SK-N-SH treated with all-trans-retinoic acid at 6 μM for 48 hours (cell line): ENCODE measurements around the gene SLF1.

ENCODE experiments used
- ATAC-seq: fragments of 200-7000 bp; cut with Tn5 transposase; 3 replicates; pipeline ENCODE4 v1.9.1; 2020; ENCODE audit warnings: mild to moderate bottlenecking, moderate library complexity
- ARNTL ChIP-seq: fragments of 450-650 bp; formaldehyde crosslinking; IDR thresholded peaks from 2 replicates; pipeline ENCODE4 v1.5.0; 2020; ENCODE audit warnings: low read depth, mild to moderate bottlenecking, moderate library complexity, borderline replicate concordance
- BACH2 ChIP-seq: fragments of 250-450 bp; sonication (Bioruptor Pico); IDR thresholded peaks from 2 replicates; pipeline ENCODE4 v1.9.0; 2021; ENCODE audit warnings: mild to moderate bottlenecking, borderline replicate concordance
- CREB5 ChIP-seq: fragments of 250-450 bp; sonication (Bioruptor Pico); IDR thresholded peaks from 2 replicates; pipeline ENCODE4 v1.5.1; 2020; ENCODE audit warnings: low read depth, mild to moderate bottlenecking, moderate library complexity
- CSDC2 ChIP-seq: fragments of 250-450 bp; sonication (Bioruptor Pico); IDR thresholded peaks from 2 replicates; pipeline ENCODE4 v1.5.0; 2020; ENCODE audit warnings: mild to moderate bottlenecking, moderate library complexity
- ESRRG ChIP-seq: fragments of 250-450 bp; sonication (Bioruptor Pico); IDR thresholded peaks from 2 replicates; pipeline ENCODE4 v1.6.1; 2021; ENCODE audit warnings: mild to moderate bottlenecking
- GLIS3 ChIP-seq: fragments of 250-450 bp; sonication (Bioruptor Pico); IDR thresholded peaks from 2 replicates; pipeline ENCODE4 v1.5.0; 2020; ENCODE audit warnings: mild to moderate bottlenecking, moderate library complexity
- ISL1 ChIP-seq: fragments of 250-450 bp; sonication (Bioruptor Pico); IDR thresholded peaks from 2 replicates; pipeline ENCODE4 v2.1.2; 2022; ENCODE audit warnings: mild to moderate bottlenecking, moderate library complexity
- OSR1 ChIP-seq: fragments of 250-450 bp; sonication (Bioruptor Pico); IDR thresholded peaks from 2 replicates; pipeline ENCODE4 v1.8.0; 2022; ENCODE audit warnings: moderate library complexity, mild to moderate bottlenecking, inconsistent platforms
- POU6F1 ChIP-seq: fragments of 250-450 bp; sonication (Bioruptor Pico); IDR thresholded peaks from 2 replicates; pipeline ENCODE4 v1.8.0; 2021; ENCODE audit warnings: low read depth, mild to moderate bottlenecking, moderate library complexity, borderline replicate concordance
- PPARA ChIP-seq: fragments of 250-450 bp; sonication (Bioruptor Pico); IDR thresholded peaks from 2 replicates; pipeline ENCODE4 v1.5.0; 2020; ENCODE audit warnings: mild to moderate bottlenecking, borderline replicate concordance
- RARB ChIP-seq: fragments of 250-450 bp; sonication (Bioruptor Pico); IDR thresholded peaks from 2 replicates; pipeline ENCODE4 v1.8.0; 2021; ENCODE audit warnings: mild to moderate bottlenecking, moderate library complexity
- SNAI2 ChIP-seq: fragments of 250-450 bp; sonication (Bioruptor Pico); IDR thresholded peaks from 2 replicates; pipeline ENCODE4 v1.5.0; 2020; ENCODE audit warnings: mild to moderate bottlenecking, moderate library complexity
- TCF4 ChIP-seq: fragments of 250-450 bp; sonication (Bioruptor Pico); IDR thresholded peaks from 2 replicates; pipeline ENCODE4 v1.8.0; 2021; ENCODE audit warnings: mild to moderate bottlenecking, moderate library complexity, borderline replicate concordance
- TOX ChIP-seq: fragments of 250-450 bp; sonication (Bioruptor Pico); IDR thresholded peaks from 2 replicates; pipeline ENCODE4 v1.8.0; 2021; ENCODE audit warnings: mild to moderate bottlenecking, moderate library complexity, borderline replicate concordance
- ZC3H10 ChIP-seq: fragments of 250-450 bp; sonication (Bioruptor Pico); IDR thresholded peaks from 2 replicates; pipeline ENCODE4 v1.5.1; 2021; ENCODE audit warnings: mild to moderate bottlenecking, moderate library complexity
- ZFP3 ChIP-seq: fragments of 250-450 bp; sonication (Bioruptor Pico); IDR thresholded peaks from 2 replicates; pipeline ENCODE4 v1.5.0; 2020; ENCODE audit warnings: mild to moderate bottlenecking, moderate library complexity
- ZFP30 ChIP-seq: fragments of 450-650 bp; formaldehyde crosslinking; IDR thresholded peaks from 2 replicates; pipeline ENCODE4 v1.5.0; 2022; ENCODE audit warnings: mild to moderate bottlenecking, moderate library complexity
- ZNF565 ChIP-seq: fragments of 450-650 bp; formaldehyde crosslinking; conservative IDR thresholded peaks from 2 replicates; pipeline ENCODE4 v1.5.0; 2020; ENCODE audit warnings: low read depth, mild to moderate bottlenecking, moderate library complexity
- ZNF70 ChIP-seq: fragments of 450-650 bp; formaldehyde crosslinking; IDR thresholded peaks from 2 replicates; pipeline ENCODE4 v1.5.0; 2020; ENCODE audit warnings: mild to moderate bottlenecking, moderate library complexity
- ZNF8 ChIP-seq: fragments of 450-650 bp; formaldehyde crosslinking; IDR thresholded peaks from 2 replicates; pipeline ENCODE4 v1.5.0; 2020; ENCODE audit warnings: mild to moderate bottlenecking, moderate library complexity
- TF ChIP-seq, protein P1 (sequence below): fragments of 250-450 bp; sonication (Bioruptor Pico); IDR thresholded peaks from 2 replicates; pipeline ENCODE4 v1.5.0; 2020; ENCODE audit warnings: mild to moderate bottlenecking, moderate library complexity
- TF ChIP-seq, protein P2 (sequence below): fragments of 250-450 bp; sonication (Bioruptor Pico); IDR thresholded peaks from 2 replicates; pipeline ENCODE4 v1.8.0; 2020; ENCODE audit warnings: mild to moderate bottlenecking, moderate library complexity, borderline replicate concordance
- TF ChIP-seq, protein P3 (sequence below): fragments of 250-450 bp; sonication (Bioruptor Pico); IDR thresholded peaks from 2 replicates; pipeline ENCODE4 v1.5.1; 2021; ENCODE audit warnings: mild to moderate bottlenecking, moderate library complexity

SLF1 gene

DNA sequence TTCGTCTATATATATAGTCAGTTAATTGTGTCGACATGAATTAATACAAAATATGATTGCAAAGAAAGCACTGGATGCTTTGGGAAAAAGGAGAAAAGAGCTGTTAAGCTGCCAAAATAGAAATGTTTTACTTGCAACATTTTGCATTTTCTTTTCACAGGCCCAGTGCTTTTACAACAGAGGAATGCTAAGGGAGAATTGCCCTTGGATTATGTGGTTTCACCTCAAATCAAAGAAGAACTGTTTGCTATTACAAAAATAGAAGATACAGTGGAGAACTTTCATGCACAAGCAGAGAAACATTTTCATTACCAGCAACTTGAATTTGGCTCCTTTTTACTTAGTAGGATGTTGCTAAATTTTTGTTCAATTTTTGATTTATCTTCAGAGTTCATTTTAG is 76.2 kb downstream of the SLF1 start:
- TF ChIP-seq RARB = no peak
- TF ChIP-seq OSR1 = no peak
- TF ChIP-seq TCF4 = no peak
- TF ChIP-seq ISL1 (CRISPR knock-in tag) = no peak
- no peak for TF ChIP-seq ZNF70
- ATAC-seq = no peak

GRCh38 chr5:94698197-94698596 is 79.7 kb downstream of the SLF1 start:
- TF ChIP-seq POU6F1 (no peak), ZNF565 (CRISPR knock-in tag) (no peak), CREB5 (CRISPR knock-in tag) (no peak), ESRRG (no peak), ZNF70 (no peak), SNAI2 (no peak), RARB (no peak), GLIS3 (CRISPR knock-in tag) (no peak), TCF4 (no peak), ZNF8 (CRISPR knock-in tag) (no peak), ZFP30 (CRISPR knock-in tag) (no peak), CSDC2 (CRISPR knock-in tag) (no peak), BACH2 (CRISPR knock-in tag) (no peak), ZFP3 (CRISPR knock-in tag) (no peak)
- TF ChIP-seq, protein P1, sequence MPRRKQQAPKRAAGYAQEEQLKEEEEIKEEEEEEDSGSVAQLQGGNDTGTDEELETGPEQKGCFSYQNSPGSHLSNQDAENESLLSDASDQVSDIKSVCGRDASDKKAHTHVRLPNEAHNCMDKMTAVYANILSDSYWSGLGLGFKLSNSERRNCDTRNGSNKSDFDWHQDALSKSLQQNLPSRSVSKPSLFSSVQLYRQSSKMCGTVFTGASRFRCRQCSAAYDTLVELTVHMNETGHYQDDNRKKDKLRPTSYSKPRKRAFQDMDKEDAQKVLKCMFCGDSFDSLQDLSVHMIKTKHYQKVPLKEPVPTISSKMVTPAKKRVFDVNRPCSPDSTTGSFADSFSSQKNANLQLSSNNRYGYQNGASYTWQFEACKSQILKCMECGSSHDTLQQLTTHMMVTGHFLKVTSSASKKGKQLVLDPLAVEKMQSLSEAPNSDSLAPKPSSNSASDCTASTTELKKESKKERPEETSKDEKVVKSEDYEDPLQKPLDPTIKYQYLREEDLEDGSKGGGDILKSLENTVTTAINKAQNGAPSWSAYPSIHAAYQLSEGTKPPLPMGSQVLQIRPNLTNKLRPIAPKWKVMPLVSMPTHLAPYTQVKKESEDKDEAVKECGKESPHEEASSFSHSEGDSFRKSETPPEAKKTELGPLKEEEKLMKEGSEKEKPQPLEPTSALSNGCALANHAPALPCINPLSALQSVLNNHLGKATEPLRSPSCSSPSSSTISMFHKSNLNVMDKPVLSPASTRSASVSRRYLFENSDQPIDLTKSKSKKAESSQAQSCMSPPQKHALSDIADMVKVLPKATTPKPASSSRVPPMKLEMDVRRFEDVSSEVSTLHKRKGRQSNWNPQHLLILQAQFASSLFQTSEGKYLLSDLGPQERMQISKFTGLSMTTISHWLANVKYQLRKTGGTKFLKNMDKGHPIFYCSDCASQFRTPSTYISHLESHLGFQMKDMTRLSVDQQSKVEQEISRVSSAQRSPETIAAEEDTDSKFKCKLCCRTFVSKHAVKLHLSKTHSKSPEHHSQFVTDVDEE (CRISPR knock-in tag) = no peak
- TF ChIP-seq, protein P2, sequence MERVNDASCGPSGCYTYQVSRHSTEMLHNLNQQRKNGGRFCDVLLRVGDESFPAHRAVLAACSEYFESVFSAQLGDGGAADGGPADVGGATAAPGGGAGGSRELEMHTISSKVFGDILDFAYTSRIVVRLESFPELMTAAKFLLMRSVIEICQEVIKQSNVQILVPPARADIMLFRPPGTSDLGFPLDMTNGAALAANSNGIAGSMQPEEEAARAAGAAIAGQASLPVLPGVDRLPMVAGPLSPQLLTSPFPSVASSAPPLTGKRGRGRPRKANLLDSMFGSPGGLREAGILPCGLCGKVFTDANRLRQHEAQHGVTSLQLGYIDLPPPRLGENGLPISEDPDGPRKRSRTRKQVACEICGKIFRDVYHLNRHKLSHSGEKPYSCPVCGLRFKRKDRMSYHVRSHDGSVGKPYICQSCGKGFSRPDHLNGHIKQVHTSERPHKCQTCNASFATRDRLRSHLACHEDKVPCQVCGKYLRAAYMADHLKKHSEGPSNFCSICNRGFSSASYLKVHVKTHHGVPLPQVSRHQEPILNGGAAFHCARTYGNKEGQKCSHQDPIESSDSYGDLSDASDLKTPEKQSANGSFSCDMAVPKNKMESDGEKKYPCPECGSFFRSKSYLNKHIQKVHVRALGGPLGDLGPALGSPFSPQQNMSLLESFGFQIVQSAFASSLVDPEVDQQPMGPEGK (CRISPR knock-in tag) = no peak
- ATAC-seq = no peak

- no peak for ATAC-seq
- no peak for TF ChIP-seq OSR1
- no peak for TF ChIP-seq ZNF8 (CRISPR knock-in tag)
- no peak for TF ChIP-seq ZNF70
- no peak for TF ChIP-seq ARNTL (CRISPR knock-in tag)
- TF ChIP-seq CSDC2 (CRISPR knock-in tag) = no peak
- TF ChIP-seq GLIS3 (CRISPR knock-in tag) = no peak
- no peak for TF ChIP-seq RARB
- no peak for TF ChIP-seq ZFP30 (CRISPR knock-in tag)
- no peak for TF ChIP-seq ZNF565 (CRISPR knock-in tag)
- no peak for TF ChIP-seq CREB5 (CRISPR knock-in tag)
- TF ChIP-seq TOX (CRISPR knock-in tag) = no peak
- TF ChIP-seq PPARA (CRISPR knock-in tag) = no peak
- no peak for TF ChIP-seq ESRRG
- TF ChIP-seq, protein P1 (CRISPR knock-in tag) = no peak
- TF ChIP-seq, protein P3, sequence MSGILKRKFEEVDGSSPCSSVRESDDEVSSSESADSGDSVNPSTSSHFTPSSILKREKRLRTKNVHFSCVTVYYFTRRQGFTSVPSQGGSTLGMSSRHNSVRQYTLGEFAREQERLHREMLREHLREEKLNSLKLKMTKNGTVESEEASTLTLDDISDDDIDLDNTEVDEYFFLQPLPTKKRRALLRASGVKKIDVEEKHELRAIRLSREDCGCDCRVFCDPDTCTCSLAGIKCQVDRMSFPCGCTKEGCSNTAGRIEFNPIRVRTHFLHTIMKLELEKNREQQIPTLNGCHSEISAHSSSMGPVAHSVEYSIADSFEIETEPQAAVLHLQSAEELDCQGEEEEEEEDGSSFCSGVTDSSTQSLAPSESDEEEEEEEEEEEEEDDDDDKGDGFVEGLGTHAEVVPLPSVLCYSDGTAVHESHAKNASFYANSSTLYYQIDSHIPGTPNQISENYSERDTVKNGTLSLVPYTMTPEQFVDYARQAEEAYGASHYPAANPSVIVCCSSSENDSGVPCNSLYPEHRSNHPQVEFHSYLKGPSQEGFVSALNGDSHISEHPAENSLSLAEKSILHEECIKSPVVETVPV (CRISPR knock-in tag) = no peak
- no peak for TF ChIP-seq ZFP3 (CRISPR knock-in tag)
- no peak for TF ChIP-seq ZC3H10 (CRISPR knock-in tag)
- TF ChIP-seq BACH2 (CRISPR knock-in tag) = no peak
Observed at GRCh38 chr5:94699562-94699961, 81.1 kb downstream of the SLF1 start.
